Inflammatory macrophage treated with lipopolysaccharide for 1 hour (primary cell): Measurements from ENCODE around the gene SIK3.
A peak's percentile ranks its signal among the peaks of the same experiment; 100 is the strongest.

Experiments
- DNase-seq, 2 donors: peaks; one replicate each; pipeline ENCODE4 v3.0.0-alpha.2; 2020 to 2022

The SIK3 gene

GRCh38 chr11:116890607-116891006 is 207.6 kb downstream of the SIK3 start:
- no peak for DNase-seq

DNA sequence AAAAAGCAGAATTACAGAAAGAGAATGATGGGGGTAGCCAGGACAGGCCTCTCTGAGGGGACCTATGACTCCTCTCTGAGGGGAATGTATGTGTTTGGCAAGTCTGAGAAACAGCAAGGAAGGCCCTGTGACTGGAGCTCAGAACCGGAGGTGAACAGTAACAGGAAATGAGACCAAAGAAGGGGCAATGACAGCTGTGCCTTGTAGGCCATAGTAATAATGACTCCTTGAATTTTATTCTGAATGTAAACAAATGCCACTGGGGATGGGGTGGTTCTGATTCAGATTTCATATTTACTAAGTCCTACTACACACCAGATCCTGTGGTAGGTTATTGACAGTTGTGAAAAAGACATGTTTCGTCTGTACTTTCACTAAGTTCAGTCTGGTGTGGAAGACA is 208.0 kb downstream of the SIK3 start:
- DNase-seq = no peak

DNA sequence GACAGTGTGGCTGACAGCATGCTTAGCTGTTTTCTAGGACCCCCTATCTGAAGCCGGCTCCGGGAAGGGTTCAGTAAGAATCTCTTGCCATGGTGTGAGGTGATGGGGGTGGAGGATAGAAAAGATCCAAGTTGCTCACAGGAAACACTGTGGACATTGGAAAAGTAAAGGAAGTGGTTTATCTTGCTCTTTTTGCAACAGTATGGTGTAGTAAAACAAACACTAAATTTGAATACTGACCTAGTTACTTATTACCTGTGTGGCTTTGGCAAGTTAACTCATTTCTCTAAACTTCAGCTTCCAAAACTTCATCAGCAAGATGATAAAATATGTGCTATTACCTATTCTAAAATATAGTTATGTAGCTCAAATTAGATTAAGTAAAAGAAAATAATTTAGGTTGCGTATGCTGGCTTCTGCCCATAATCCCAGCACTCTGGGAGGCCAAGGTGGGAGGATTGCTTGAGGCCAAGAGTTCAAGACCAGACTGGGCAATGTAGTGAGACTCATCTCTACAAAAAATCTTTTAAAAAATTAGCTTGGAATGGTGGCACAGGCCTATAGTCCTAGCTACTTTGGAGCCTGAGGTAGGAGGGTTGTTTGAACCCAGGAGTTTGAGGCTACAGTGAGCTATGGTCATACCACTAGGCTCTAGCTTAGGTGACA is 209.2 kb downstream of the SIK3 start:
- DNase-seq = no peak

DNA sequence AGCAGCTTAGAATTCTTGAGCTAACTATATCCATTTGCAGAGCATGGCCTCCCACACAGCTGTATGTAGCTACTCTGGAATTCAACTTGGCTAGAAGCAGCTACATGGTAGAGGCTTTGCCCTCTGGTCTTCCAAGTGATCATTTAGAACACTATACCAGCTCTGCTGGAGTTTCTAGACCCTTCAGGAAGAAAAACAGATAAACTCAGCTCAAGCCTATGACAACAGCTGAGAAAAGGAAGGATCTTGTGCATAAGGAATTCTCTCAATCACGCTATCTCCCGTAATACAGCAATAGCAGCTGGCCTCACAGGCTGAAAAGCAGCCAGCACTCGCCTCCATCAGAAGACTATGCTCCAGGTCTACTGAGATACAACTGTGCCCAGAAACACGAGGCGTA is 210.2 kb downstream of the SIK3 start:
- no peak for DNase-seq

DNA sequence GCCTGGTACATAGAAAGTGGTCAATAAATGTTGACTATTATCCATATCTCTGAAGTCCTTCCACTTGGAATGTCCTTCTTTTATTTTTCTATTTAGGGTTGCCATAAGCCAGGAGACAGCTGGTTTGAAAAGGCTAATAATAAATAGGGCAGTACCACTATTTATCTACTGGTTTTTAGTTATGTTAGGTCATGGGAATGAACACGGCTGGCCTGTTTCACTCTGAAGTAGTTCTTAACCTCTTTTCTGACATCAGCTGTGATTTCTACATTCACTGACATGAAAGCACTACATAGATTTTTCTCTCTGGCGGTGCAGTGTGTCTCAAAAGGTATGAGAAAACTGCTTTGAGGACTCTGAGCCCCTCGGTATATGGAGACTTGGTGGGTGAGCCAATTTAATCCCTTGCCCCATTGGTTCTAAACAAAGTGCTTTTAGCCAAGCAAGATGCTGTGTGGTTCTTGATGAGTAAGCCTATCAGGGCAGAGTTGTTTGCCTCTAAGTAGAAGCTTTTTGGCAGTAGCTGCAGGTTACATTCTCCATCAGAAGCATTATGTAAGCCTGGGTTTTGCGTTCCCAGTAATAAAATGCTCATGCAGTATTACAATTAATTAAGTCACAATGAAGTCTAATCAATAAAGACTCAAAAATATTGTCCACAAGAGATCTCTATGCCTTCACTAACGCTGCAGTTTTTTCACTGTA is 212.1 kb downstream of the SIK3 start:
- DNase-seq = no peak

DNA sequence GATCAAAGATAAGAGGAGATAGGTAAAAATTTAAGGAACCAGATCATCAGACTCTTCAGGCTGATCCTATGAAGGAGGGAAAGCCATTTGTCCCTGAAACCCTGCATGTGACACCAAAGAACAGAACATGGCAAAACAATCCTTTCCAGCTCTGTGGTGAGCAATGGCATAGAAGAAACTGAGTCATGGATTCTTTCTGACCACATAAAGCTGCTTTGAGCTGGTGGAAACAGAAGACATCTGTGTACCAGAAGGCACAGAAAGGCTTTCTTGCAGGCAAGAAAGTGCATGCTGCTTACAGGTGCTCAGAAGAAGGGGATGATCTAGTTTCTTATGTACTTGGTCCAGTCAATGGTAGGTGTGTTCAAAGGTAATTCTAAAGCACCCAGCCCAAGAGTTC is 215.8 kb downstream of the SIK3 start:
- no peak for DNase-seq

DNA sequence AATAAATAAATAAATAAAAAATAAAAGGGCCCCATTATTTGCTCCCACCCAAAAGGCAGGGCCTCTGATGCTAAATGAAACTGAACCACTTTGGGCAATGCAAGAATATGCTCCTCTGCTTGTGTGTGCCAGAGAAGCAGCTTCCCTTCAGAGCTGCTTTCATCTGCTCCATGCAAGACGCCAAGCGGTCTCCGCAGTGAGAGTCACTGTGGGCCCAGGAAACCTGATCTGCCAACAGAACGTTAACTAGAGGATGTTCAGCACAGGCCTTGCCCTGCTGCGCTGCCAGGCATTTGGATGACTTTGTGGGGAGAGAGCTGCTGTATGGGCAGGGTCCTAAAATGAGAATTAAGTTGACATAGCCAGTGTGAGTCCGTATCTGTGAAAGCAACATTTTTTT is 217.1 kb downstream of the SIK3 start:
- DNase-seq = no peak

GRCh38 chr11:116879800-116880625 is 218.2 kb downstream of the SIK3 start:
- DNase-seq = peak; percentile 49 to 80

DNA sequence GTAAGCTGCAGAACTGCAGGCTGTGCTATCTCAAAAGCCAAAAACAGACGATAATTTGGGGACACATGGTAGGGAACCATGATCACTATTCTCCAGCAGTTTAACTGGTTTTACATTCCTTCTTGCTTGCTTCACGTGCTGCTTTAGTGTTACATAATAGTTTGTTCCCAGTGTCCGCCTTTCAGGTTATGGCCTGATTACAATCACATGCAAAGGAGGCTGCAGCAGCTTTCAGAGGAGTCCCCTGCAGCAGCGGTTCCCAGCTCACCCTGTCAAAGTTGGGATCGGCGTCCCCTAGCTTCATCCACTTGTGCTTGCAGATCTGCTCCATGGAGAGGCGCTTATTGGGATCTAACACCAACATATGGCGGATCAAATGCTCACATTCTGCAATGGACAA is 221.6 kb downstream of the SIK3 start:
- no peak for DNase-seq

- DNase-seq = no peak
These were observed 223.0 kb downstream of the SIK3 start for GRCh38 chr11:116875194-116875593.

DNA sequence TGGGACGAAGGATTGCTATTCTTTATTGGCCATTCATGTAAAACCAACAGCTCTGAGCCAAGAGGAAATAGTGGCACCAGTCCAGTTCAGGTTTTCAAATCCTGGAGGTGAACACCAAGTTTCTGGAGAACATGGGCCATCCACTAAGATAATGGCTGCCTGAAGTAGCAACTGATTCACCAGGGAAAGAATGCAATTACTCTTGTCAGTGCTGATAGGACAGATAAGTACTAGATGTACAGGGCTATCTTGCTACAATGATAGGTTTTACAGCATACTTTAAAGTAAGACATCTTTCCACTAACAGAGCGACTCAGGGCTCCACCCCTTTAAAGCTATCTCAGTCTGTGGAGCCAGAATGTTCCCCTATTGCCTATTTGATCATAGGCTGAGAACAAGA is 224.0 kb downstream of the SIK3 start:
- DNase-seq = no peak

DNA sequence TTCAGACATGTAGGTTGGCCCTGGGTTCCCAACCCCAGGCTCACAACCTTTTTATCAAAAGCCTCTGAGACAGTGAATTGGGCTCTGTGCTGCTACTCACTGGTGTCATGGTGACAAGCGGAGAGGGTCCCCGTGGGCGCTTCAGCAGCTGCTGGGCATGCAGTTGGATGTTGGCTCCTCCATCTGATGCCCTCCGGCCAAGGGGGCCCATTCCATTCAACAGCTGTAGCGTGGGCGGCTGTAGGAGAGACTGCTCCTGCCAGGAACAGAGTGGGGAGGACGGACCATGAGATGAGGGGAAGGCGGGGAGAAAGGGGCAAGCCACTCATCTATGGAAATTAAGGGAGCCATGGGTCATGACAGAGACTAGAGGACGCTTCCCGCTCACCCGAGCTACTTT is 224.8 kb downstream of the SIK3 start:
- DNase-seq = no peak

GRCh38 chr11:116871248-116871647 is 227.0 kb downstream of the SIK3 start:
- peak; percentile 22 to 27 for DNase-seq

GRCh38 chr11:116870054-116870453 is 228.2 kb downstream of the SIK3 start:
- DNase-seq = no peak

DNA sequence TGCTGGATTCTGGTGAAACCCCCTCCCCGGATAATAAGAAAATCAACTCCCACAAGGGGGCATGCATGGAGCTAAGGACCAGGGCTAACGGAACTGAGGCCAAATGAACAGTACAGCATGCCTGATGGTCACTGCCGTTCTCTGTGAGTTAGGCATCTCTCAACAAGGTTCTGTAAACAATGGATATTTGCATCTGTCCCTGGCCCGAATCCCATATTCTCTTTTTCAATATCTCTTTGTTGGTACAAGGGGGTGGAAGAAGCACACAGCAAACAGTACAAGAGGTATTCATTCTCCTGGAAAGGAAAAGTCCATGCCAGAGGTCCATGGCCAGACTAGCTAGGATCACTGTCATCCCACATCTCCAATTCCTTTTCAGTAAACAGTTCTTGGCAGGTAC is 228.6 kb downstream of the SIK3 start:
- DNase-seq = no peak

DNA sequence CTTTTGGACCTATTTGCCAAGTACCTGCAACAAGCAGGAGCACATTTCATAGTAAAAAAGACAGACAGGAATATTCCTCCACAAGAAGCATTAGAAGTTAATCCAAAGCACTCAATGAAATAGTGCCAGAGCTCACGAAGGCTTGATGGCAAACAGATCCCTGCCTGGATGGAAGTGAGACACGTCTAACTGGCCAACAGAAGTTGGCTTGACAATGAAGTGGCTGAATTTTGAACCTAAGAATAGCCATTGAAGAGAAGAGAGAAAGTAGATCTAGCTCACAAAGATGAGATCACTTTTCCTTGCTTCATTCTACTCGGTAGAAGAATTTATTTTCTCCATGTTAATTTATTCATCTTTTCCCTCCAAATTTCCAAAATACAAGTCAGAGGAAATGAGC is 230.2 kb downstream of the SIK3 start:
- DNase-seq = no peak

DNA sequence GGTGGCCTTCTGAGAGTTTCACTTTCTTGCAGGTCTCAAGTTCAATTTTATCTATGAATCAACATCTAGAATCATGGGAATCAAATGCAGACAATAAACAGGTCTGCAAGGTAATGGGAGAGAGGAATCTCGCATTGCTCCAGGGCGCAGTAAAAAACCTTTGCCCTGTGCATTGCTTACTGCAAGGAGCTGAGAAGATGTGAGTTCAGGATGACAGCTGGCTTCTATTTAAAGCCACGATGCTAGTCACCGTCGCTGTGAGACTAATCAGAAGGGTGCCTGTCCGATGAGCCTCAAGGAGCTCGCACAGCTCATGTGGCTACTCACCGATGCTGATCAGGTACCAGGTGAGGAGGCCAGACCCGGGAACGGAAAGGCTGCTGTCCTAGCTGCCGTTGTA is 230.6 kb downstream of the SIK3 start:
- DNase-seq = no peak

- no peak for DNase-seq
These were observed 231.3 kb downstream of the SIK3 start for GRCh38 chr11:116866804-116867455.

DNA sequence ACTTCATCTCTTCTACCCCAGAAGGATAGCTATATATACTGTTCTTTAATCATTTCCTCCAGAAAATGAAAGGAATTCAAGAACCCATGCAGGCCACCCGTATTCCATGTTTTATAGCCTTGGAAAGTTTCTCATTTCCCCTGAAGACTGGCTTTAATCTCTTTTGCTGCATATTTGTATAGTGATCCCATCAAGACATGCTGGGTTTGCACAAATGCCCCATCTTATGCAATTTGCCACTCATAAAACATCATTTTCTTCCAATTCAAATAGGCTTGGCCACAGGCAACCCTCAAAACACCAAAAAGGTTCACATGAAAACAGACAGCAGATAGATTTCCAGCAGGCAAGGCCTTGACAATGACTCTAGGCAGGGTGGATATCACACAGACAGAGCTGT is 232.5 kb downstream of the SIK3 start:
- DNase-seq = no peak

DNA sequence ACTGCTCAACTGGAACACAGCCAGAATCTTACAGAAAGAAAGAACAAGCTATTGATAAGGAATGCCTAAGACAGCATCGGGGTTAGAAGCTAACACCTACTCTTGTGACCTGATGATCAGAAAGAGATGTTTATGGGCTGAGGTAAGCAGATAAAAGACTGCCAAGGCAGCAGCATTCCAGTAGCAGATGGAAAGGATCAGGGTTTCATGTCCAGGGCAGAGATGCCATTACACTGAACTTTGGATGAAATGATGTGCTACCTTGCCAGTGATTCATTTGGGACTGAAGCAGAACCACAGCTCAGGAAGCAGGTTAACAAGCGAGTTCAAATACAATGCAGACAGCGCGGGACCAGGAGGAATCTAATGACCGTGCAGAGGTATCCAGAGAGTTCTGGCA is 233.7 kb downstream of the SIK3 start:
- DNase-seq = no peak

DNA sequence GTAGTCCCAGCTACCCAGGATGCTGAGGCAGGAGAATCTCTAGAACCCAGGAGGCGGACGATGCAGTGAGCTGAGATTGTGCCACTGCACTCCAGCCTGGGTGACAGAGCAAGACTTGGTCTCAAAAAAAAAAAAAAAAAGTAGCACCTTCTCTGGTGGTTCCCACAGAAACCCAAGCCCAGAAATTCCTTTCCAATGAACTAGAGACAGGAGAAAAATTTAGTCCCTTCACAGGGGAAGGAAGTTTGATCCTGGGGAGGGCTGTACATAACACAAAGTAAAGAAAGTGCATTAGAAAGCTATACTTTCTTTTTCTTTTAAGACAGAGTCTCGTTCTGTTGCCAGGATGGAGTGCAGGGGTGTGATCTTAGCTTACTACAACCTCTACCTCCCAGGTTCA is 235.3 kb downstream of the SIK3 start:
- no peak for DNase-seq

DNA sequence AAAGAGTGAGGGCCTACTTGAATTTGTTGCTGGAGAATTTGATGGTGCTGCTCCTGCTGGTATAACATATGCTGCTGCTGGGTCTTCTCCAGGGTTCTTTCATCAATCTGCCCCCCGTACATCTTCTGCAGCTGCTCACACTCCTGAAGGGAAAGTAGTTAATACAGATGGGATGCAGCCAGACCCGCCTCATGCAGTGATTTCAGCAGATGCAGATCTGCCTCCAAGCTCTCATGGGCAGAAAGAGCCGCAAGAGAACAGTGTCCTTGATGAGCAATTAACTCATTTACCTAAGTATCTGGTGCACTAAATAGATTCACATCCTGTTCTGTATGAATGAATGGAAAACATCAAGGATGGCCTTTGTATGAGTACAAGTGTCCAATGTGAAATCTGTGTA is 236.0 kb downstream of the SIK3 start:
- no peak for DNase-seq

DNA sequence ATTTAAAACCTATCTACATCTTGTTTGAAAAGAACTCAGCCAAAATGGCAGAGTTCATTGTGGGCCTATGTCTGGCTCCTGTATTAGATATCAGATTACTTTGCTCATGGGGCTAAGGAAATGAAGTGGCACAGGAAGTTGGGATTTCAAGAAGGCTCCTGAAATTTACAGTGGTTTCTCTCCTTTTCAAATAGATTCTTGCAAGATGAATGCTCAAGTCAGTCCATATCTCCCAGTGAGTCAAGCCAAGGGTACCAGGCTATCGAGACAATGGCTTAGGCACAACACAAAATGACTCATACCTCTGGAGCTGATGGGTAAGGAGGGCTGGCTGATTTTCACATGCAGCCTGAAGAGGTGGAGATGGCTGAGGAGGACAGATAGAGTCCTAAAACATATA is 236.7 kb downstream of the SIK3 start:
- no peak for DNase-seq

- DNase-seq = peak in 1 of 2 donors; percentile 25
These were observed 237.9 kb downstream of the SIK3 start for GRCh38 chr11:116860303-116860702.
